Ishikawa (cell line): Measurements from ENCODE around the gene HOXB2.

Source experiments
- CEBPB ChIP-seq: IDR thresholded peaks from 2 replicates; pipeline ENCODE4 v1.6.1; 2012
- CREB1 ChIP-seq: IDR thresholded peaks from 2 replicates; pipeline ENCODE4 v1.6.1; 2012; ENCODE audit warnings: low read depth
- EGR1 ChIP-seq: IDR thresholded peaks from 2 replicates; pipeline ENCODE4 v1.6.1; 2012
- EP300 ChIP-seq: IDR thresholded peaks from 2 replicates; pipeline ENCODE4 v1.6.1; 2012; ENCODE audit warnings: borderline replicate concordance
- FOXM1 ChIP-seq: IDR thresholded peaks from 2 replicates; pipeline ENCODE4 v1.6.1; 2012; ENCODE audit warnings: low read depth, borderline replicate concordance
- NFIC ChIP-seq: IDR thresholded peaks from 2 replicates; pipeline ENCODE4 v1.6.1; 2012
- RAD21 ChIP-seq: IDR thresholded peaks from 2 replicates; pipeline ENCODE4 v1.6.1; 2012; ENCODE audit warnings: low read depth
- TAF1 ChIP-seq: IDR thresholded peaks from 2 replicates; pipeline ENCODE4 v1.6.1; 2012; ENCODE audit warnings: low read depth, mild to moderate bottlenecking
- TCF12 ChIP-seq: IDR thresholded peaks from 2 replicates; pipeline ENCODE4 v1.6.1; 2012; ENCODE audit warnings: low read depth
- TEAD4 ChIP-seq: IDR thresholded peaks from 2 replicates; pipeline ENCODE4 v1.6.1; 2012
- YY1 ChIP-seq: IDR thresholded peaks from 2 replicates; pipeline ENCODE4 v1.6.1; 2012; ENCODE audit warnings: low read depth
- ZBTB7A ChIP-seq: IDR thresholded peaks from 2 replicates; pipeline ENCODE4 v1.6.1; 2012; ENCODE audit warnings: low read depth
- TF ChIP-seq, protein P1 (sequence below): IDR thresholded peaks from 2 replicates; pipeline ENCODE4 v1.6.1; 2012
- TF ChIP-seq, protein P2 (sequence below): IDR thresholded peaks from 2 replicates; pipeline ENCODE4 v1.6.1; 2012; ENCODE audit warnings: low read depth, mild to moderate bottlenecking
- TF ChIP-seq, protein P3 (sequence below): IDR thresholded peaks from 2 replicates; pipeline ENCODE4 v1.6.1; 2012

HOXB2 gene

DNA sequence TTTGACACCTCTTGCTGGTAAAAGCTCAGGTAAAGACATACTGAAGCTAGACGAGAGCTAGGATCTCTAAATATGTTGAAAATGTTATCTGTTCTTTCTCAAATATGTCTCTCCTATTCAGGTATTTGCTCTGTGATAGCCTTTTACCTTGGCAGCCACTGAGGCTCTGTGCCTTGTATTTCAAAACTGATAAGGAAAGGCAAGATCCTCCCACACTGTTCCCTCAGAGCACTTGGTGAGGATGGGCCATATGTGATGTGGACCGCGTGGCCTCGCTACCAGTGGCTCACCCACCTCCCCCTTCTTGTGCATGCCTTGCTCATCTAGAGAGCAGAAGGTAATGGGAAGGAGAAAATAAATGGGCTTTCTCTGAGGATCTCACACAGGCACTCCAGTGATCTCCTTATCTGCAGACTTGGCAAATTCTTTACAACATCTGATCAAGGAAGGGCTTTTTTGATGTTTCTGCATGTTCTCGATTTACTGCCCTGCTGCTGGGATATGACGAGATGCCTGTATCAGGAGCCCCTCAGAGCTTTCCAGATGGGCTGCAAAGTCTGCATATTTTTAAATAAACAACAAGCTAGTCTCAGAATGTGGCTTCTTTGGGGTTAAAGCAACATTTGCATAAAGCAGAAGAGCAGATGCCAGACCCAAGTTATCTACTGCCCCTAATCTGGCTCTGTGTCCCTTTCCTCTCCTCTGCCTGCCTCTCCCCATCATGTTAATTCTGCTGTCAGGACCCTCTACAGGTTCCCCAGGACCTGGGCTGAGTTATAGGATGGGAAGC lies 31.0 kb downstream of the HOXB2 start:
- TF ChIP-seq, protein P1, sequence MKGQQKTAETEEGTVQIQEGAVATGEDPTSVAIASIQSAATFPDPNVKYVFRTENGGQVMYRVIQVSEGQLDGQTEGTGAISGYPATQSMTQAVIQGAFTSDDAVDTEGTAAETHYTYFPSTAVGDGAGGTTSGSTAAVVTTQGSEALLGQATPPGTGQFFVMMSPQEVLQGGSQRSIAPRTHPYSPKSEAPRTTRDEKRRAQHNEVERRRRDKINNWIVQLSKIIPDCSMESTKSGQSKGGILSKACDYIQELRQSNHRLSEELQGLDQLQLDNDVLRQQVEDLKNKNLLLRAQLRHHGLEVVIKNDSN = no peak
- TF ChIP-seq NFIC (no peak), FOXM1 (no peak)

DNA sequence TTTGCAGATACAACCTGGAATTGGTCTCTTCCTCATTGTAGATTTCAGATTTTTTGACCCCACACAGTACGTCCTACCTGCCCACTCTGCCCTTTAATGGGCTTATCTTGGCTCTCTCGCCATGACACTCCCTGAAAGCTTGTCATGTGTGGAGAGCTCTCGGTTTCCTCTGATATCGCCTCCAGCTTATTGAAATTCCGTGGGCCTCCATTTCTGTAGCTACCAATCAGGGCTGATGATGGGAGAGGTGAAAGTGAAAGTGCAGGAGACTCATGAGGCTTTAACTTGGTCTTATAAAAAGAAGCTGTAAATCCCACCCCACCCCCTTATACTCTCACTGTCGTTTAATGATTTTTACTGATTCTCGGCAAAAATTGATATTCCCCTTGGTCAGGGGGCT lies 31.8 kb downstream of the HOXB2 start:
- TF ChIP-seq, protein P2, sequence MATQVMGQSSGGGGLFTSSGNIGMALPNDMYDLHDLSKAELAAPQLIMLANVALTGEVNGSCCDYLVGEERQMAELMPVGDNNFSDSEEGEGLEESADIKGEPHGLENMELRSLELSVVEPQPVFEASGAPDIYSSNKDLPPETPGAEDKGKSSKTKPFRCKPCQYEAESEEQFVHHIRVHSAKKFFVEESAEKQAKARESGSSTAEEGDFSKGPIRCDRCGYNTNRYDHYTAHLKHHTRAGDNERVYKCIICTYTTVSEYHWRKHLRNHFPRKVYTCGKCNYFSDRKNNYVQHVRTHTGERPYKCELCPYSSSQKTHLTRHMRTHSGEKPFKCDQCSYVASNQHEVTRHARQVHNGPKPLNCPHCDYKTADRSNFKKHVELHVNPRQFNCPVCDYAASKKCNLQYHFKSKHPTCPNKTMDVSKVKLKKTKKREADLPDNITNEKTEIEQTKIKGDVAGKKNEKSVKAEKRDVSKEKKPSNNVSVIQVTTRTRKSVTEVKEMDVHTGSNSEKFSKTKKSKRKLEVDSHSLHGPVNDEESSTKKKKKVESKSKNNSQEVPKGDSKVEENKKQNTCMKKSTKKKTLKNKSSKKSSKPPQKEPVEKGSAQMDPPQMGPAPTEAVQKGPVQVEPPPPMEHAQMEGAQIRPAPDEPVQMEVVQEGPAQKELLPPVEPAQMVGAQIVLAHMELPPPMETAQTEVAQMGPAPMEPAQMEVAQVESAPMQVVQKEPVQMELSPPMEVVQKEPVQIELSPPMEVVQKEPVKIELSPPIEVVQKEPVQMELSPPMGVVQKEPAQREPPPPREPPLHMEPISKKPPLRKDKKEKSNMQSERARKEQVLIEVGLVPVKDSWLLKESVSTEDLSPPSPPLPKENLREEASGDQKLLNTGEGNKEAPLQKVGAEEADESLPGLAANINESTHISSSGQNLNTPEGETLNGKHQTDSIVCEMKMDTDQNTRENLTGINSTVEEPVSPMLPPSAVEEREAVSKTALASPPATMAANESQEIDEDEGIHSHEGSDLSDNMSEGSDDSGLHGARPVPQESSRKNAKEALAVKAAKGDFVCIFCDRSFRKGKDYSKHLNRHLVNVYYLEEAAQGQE = no peak
- TF ChIP-seq CREB1 (no peak), RAD21 (no peak), FOXM1 (no peak), TCF12 (no peak), ZBTB7A (no peak), NFIC (no peak), TAF1 (no peak), EGR1 (no peak), CEBPB (no peak)

DNA sequence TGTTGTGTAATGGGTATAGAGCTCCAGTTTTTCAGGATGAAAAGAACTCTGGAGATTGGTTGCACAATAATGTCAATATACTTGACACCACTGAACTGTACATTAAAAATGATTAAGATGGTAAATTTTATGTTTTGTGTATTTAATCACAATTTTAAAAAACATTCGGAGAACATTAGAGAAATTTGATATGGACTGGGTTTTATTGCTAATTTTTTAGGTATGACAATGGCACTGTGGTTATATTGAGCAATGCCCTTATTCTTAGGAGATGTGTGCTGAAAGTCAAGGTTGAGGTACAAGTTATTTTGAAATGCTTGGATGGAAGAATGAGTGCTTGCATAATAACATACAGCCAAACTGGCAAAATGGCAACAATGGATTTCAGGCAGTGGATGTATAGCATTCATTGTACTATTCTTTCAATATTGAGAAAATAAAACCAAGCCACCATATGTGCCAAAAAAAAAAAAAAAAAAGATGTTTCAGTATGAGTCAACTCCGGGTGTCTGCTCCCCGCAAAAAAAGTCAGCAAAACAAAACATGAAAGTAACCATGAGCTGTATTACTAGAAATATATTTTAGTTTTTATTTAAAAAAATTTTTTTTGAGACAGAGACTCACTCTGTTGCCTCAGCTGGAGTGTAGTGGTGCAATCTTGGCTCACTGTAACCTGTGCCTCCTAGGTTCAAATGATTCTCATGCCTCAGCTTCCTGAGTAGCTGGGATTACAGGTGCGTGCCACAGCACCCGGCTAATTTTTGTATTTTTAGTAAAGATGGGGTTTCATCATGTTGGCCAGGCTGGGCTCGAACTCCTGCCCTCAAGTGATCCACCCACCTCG lies 33.9 kb downstream of the HOXB2 start:
- no peak for TF ChIP-seq TEAD4
- TF ChIP-seq YY1 = no peak
- no peak for TF ChIP-seq TCF12
- no peak for TF ChIP-seq RAD21

DNA sequence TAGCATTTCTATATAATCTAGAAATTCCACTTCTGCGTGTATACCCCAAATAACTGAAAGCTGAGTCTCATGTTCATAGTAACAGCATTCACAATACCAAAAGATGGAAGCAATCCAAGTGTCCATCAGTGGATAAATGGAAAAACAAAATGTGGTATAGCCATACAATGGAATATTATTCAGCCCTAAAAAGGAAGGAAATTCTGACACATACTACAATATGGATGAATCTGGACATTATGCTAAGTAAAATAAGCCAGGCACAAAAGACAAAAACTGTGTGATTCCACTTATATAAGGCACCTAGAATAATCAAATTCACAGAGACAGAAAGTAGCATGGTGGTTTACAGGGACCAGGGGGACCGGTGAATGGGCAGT lies 34.5 kb downstream of the HOXB2 start:
- no peak for TF ChIP-seq CEBPB
- TF ChIP-seq YY1 = no peak
- TF ChIP-seq, protein P3, sequence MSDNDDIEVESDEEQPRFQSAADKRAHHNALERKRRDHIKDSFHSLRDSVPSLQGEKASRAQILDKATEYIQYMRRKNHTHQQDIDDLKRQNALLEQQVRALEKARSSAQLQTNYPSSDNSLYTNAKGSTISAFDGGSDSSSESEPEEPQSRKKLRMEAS = no peak
- TF ChIP-seq TCF12 = no peak
- TF ChIP-seq TAF1 = no peak
- TF ChIP-seq ZBTB7A = no peak
- TF ChIP-seq EGR1 = no peak
- TF ChIP-seq NFIC = no peak
- TF ChIP-seq, protein P1 = no peak
- no peak for TF ChIP-seq TEAD4
- no peak for TF ChIP-seq CREB1
- TF ChIP-seq, protein P2 = no peak
- no peak for TF ChIP-seq EP300
- TF ChIP-seq RAD21 = no peak
- no peak for TF ChIP-seq FOXM1

DNA sequence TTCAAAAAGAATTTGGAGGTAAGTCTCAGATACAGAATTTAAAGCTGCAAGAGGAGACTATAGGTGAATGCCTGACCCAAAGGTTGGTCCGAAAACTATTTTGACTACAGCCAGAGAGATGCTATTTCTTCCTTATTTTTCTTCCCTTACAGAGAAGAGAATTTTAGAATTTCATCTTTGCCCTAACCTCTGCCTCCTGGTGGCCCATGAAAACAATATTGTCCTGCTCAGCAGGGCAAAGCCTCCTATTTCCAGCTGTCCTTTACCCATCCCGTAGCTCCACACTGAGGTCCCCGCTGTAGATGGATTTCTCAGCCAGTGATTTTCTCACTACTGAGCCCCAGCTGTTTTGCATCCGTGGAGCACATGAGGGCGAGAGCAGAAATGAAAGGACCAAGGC lies 38.7 kb downstream of the HOXB2 start:
- TF ChIP-seq EGR1 (no peak), FOXM1 (no peak)

DNA sequence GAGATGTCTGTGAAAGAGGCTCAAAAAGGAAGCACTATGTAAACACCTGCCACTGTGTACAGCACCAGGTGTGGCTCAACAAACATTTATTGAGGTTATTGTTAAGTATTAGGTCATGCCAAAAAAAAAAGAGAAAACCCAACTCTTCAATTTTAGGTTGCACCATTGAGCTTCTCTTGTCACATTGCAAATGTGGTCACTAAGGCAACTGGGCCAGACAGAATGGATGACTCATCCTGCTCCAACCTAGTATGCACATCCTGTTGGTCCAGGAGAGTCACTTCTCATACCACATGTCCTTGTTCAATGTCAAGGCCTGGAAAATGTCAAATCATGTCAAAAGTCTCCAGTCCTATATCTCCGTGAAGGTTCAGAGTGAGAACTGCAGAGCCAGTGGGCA lies 39.1 kb downstream of the HOXB2 start:
- TF ChIP-seq EGR1 (no peak), FOXM1 (no peak), TAF1 (no peak), TCF12 (no peak)

DNA sequence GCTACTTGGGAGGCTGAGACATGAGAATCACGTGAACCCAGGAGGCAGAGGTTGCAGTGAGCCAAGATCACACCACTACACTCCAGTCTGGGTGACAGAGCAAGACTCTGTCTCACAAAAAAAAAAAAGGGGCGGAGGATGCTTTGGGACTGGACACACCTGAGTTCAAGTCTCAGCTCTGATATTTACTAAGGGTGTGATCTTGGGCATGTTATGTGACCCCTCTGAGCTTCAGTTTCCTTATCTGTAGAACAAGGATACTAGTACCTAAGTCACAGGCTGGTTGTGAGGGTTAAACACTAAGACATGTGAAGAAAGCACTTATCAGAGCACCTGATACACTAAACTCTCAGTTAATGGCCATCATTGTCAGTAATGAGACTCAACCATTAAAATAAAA lies 40.0 kb downstream of the HOXB2 start:
- TF ChIP-seq, protein P2 = no peak
- no peak for TF ChIP-seq RAD21
- no peak for TF ChIP-seq FOXM1
- TF ChIP-seq, protein P1 = no peak
- no peak for TF ChIP-seq TCF12
- TF ChIP-seq TEAD4 = no peak
- TF ChIP-seq ZBTB7A = no peak
- TF ChIP-seq, protein P3 = no peak
- TF ChIP-seq YY1 = no peak
- TF ChIP-seq TAF1 = no peak
- no peak for TF ChIP-seq EGR1
- TF ChIP-seq CREB1 = no peak
- TF ChIP-seq CEBPB = no peak
- TF ChIP-seq NFIC = no peak
- TF ChIP-seq EP300 = no peak
